ENCODE data around the gene DCAF17.

Gene DCAF17

DNA sequence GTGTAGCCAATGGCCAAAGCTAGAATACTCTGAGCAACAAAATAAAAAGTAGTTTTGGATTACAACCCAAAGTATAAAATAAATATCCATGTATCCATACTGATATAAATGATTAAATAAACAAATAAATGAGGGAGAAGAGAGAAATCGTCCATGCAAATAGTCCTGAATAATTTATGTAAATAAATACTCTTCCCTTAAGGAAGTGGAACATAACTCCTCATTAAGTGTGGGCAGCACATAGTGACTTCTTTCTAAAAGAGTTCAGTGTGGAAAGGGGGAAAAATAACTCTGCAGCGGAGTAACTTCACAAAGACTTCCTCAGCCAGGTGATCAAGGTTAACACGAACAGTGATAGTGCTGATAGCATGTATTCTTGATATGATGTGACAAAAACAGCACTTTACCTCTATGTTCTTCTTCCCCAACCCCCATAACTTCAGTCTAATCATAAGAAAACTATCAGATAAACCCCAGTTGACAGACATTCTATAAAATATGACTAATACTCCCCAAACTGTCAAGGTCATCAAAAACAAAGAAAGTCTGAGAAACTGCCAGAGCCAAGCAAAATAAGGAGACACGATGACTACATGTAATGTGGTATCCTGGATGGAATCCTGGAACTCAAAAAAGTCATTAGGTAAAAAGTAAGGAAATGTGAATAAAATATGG is 31.0 kb upstream of the DCAF17 start:
- TF ChIP-seq, protein P1, sequence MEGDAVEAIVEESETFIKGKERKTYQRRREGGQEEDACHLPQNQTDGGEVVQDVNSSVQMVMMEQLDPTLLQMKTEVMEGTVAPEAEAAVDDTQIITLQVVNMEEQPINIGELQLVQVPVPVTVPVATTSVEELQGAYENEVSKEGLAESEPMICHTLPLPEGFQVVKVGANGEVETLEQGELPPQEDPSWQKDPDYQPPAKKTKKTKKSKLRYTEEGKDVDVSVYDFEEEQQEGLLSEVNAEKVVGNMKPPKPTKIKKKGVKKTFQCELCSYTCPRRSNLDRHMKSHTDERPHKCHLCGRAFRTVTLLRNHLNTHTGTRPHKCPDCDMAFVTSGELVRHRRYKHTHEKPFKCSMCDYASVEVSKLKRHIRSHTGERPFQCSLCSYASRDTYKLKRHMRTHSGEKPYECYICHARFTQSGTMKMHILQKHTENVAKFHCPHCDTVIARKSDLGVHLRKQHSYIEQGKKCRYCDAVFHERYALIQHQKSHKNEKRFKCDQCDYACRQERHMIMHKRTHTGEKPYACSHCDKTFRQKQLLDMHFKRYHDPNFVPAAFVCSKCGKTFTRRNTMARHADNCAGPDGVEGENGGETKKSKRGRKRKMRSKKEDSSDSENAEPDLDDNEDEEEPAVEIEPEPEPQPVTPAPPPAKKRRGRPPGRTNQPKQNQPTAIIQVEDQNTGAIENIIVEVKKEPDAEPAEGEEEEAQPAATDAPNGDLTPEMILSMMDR (IDR thresholded peaks at IDR 0.05; ENCODE audit: control insufficient read depth, insufficient read depth, low read depth, low read length, missing control alignments): no peak
- H3K4me3 ChIP-seq (ENCODE audit: control insufficient read depth, low read depth, low read length): no peak overlapping the region
- no peak for DNase-seq (ENCODE audit: low read depth)

DNA sequence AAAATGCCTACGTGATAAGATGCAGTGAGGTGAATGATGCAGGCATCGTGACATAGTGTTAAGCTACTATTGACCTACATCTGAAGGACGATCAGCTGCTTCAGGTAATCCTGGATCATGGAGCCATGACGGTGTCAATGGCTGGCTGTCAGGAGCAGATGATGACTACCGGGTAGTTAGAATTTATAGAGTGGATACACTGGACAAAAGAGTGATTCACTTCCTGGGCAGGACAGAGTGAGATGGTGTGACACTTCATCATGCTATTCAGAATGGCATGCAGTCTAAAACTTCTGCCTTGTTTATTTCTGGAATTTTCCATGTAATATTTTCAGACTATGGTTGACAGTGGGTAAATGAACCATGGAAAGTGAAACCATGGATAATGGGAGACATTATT is 29.8 kb upstream of the DCAF17 start:
- no peak overlapping the region for H3K4me3 ChIP-seq (ENCODE audit: control insufficient read depth, low read depth, low read length)
- DNase-seq (ENCODE audit: low read depth): peak; percentile 48
- TF ChIP-seq, protein P1 (IDR thresholded peaks at IDR 0.05; ENCODE audit: control insufficient read depth, insufficient read depth, low read depth, low read length, missing control alignments): no peak

DNA sequence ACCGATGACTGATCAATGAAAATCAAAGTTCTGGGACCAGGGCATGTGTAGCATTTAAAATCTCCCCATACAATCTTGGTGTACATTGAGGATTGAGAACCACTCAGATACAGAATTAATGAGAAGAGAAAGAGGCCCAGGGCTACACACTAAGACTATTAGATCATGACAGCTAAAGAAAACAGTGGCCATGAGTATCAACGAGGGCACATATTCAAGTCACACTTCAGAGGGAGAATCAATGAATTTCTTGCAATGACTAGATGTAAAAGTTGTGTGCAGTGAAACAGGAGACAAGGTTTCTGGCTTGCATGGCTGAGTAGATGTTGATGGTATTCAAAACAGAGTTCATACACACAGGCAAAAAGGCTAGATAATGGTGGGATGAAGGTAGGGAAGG is 29.3 kb upstream of the DCAF17 start:
- DNase-seq (ENCODE audit: low read depth): no peak
- no peak overlapping the region for H3K4me3 ChIP-seq (ENCODE audit: control insufficient read depth, low read depth, low read length)
- TF ChIP-seq, protein P1 (IDR thresholded peaks at IDR 0.05; ENCODE audit: control insufficient read depth, insufficient read depth, low read depth, low read length, missing control alignments): no peak

DNA sequence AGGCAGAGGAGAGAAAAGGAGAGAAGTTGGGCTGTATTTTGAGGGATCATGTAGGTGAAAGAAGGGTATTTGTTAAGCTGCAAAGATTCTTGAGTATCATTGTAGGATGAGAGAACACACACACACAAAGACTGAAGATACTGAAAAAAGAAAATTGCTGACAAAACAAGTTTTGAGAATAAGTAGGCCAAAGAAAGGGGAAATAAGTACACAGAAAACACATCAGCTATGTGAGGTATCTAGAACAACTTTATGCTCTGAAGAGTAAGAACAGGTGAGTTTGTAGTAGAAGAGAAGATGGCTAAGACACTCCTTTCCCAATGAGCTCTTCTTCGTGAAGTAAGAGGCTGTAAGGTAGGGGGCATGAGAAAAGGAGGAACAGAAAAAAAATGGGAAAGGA is 28.5 kb upstream of the DCAF17 start:
- DNase-seq (ENCODE audit: low read depth): no peak
- TF ChIP-seq, protein P1 (IDR thresholded peaks at IDR 0.05; ENCODE audit: control insufficient read depth, insufficient read depth, low read depth, low read length, missing control alignments): no peak
- no peak overlapping the region for H3K4me3 ChIP-seq (ENCODE audit: control insufficient read depth, low read depth, low read length)

DNA sequence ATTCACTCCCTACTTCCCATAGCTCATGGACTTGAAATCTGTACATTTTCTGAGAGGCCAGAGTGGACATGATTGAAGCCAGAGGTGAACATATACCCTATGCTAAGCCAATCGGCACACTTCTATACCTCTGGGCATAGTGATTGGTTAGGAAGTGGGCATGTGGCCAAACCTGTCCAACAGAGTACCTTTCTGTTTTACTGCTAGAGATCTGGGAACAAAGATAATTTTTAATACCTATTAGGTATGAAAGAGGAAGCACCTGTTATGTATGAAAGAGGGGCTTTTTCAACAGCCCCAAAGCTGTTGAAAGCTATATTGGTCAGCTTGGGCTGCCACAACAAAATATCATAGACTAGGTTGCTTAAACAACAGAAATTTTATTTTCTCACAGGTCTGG is 28.0 kb upstream of the DCAF17 start:
- TF ChIP-seq, protein P1 (IDR thresholded peaks at IDR 0.05; ENCODE audit: control insufficient read depth, insufficient read depth, low read depth, low read length, missing control alignments): no peak
- H3K4me3 ChIP-seq (ENCODE audit: control insufficient read depth, low read depth, low read length): no peak overlapping the region
- no peak for DNase-seq (ENCODE audit: low read depth)

DNA sequence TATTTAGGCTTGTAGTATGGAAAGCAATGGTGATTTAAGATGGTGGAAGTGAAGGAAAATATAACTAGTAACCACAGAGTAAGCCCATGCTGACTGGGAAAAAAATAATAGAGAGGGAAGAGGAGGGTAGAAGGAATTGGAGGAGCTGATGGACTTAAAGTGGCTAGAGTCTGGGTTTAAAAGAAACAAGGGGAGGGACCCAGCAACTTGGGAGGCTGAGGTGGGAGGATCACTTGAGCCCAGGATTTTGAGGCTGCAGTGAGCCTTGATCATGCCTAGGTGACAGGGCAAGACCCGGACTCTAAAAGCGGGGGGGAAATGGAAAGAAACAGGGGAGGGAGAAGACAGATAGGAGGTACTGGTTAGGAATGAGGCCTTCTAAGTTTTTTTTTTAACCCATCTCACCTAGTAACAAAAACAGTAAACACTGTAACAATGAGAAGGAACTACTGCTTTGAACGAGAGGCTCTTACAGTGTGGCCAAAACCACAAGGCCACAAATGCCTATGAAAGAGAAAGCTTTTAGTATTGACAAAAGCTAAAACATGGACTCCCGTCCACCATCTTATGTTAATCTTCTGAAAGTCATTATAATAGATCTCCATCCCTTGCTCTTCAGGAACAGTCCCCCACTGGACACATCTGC is 26.9 kb upstream of the DCAF17 start:
- H3K4me3 ChIP-seq (ENCODE audit: control insufficient read depth, low read depth, low read length): no peak overlapping the region
- TF ChIP-seq, protein P1 (IDR thresholded peaks at IDR 0.05; ENCODE audit: control insufficient read depth, insufficient read depth, low read depth, low read length, missing control alignments): no peak
- DNase-seq (ENCODE audit: low read depth): no peak
